Measurements from ENCODE around the gene APBA1.

- TF ChIP-seq USF2 (IDR thresholded peaks at IDR 0.05; ENCODE audit: low read depth, low read length) (no peak), BHLHE40 (IDR thresholded peaks at IDR 0.05; ENCODE audit: low read depth, low read length) (no peak), POLR2A (IDR thresholded peaks at IDR 0.05; ENCODE audit: low read depth, low read length) (no peak), CTCF (conservative IDR thresholded peaks at IDR 0.05; ENCODE audit: low read depth, low read length) (no peak), RAD21 (IDR thresholded peaks at IDR 0.05; ENCODE audit: low read length) (no peak), RFX5 (IDR thresholded peaks at IDR 0.05; ENCODE audit: low read depth, low read length) (no peak), FOS (IDR thresholded peaks at IDR 0.05; ENCODE audit: low read depth, low read length) (no peak), CHD1 (IDR thresholded peaks at IDR 0.05; ENCODE audit: low read depth, low read length) (no peak), ELK1 (IDR thresholded peaks at IDR 0.05; ENCODE audit: borderline replicate concordance, low read depth, low read length) (no peak), NFE2L2 (IDR thresholded peaks at IDR 0.05; ENCODE audit: low read depth, low read length) (no peak), SMC3 (IDR thresholded peaks at IDR 0.05; ENCODE audit: low read depth, low read length) (no peak), RCOR1 (IDR thresholded peaks at IDR 0.05; ENCODE audit: insufficient replicate concordance, low read length) (no peak), MAFK (IDR thresholded peaks at IDR 0.05; ENCODE audit: low read depth, low read length) (no peak)
Observed at GRCh38 chr9:69499959-69500358, 172.2 kb downstream of the APBA1 start.

Data from IMR-90 (cell line).